ENCODE results near the gene CDH23.

DNA sequence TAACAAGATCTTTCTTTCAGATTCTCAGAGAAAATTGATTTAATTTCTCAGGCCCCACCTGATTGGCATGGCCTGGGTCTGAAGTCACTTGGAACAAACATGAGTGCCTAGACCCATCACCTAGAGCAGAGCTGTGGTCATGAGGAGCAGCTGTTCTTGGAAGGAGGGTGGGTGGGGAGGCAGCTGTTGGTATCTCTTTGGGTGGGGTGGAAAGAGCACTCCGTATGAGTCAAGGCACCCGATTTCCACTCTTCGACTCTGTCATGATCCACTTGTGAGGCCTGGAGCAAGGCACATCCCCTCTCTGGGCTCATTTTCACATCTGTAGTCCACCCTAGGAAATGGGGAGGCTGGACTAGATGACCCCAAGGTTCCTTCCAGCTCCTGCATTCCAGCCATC is 166.2 kb downstream of the CDH23 start:
- TF ChIP-seq, protein P1, sequence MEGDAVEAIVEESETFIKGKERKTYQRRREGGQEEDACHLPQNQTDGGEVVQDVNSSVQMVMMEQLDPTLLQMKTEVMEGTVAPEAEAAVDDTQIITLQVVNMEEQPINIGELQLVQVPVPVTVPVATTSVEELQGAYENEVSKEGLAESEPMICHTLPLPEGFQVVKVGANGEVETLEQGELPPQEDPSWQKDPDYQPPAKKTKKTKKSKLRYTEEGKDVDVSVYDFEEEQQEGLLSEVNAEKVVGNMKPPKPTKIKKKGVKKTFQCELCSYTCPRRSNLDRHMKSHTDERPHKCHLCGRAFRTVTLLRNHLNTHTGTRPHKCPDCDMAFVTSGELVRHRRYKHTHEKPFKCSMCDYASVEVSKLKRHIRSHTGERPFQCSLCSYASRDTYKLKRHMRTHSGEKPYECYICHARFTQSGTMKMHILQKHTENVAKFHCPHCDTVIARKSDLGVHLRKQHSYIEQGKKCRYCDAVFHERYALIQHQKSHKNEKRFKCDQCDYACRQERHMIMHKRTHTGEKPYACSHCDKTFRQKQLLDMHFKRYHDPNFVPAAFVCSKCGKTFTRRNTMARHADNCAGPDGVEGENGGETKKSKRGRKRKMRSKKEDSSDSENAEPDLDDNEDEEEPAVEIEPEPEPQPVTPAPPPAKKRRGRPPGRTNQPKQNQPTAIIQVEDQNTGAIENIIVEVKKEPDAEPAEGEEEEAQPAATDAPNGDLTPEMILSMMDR (IDR thresholded peaks at IDR 0.05 in 8 of 11, conservative IDR thresholded peaks at IDR 0.05 in 3 of 11): no peak
- TF ChIP-seq POLR2A (IDR thresholded peaks at IDR 0.05): no peak
- no peak for TF ChIP-seq POLR2AphosphoS5 (IDR thresholded peaks at IDR 0.05)
